GM21529 (cell line): ENCODE measurements around the gene LHX3.
"Not testable (repeated sequence)": the region's sequence is repeated elsewhere in the genome, so short reads cannot be mapped to it uniquely, and the experiment has no call there.

Experiments used
- ATAC-seq: cut with Tn5 transposase; IDR thresholded peaks from one replicate; pipeline ENCODE4 v1.9.1; 2021; ENCODE audit not compliant: unreplicated experiment

Gene LHX3

GRCh38 chr9:136156209-136157120 lies 48.5 kb downstream of the LHX3 start:
- ATAC-seq, result no peak

DNA sequence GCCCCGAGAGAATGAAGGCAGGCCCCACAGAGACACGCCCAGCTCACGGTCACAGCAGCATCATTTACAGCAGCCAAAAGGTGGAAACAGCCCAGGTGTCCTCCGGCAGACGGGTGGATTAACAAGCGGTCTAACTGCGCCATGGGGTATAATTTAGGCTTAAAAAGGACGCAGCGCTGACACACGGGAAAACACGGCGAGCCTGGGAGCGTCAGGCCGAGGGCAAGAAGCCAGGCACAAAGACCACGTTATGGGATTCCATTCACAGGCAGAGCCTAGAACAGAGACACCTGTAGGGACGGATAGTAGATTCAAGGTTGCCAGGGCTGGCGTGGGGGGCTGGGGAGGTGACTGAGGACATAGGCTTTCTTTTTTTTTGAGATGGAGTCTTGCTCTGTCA lies 49.4 kb downstream of the LHX3 start:
- ATAC-seq, result no peak

- no peak for ATAC-seq
These were observed 50.0 kb downstream of the LHX3 start for GRCh38 chr9:136154943-136155342.

GRCh38 chr9:136153381-136154065 lies 51.4 kb downstream of the LHX3 start:
- no peak for ATAC-seq

GRCh38 chr9:136152931-136153330 lies 52.0 kb downstream of the LHX3 start:
- no peak for ATAC-seq

DNA sequence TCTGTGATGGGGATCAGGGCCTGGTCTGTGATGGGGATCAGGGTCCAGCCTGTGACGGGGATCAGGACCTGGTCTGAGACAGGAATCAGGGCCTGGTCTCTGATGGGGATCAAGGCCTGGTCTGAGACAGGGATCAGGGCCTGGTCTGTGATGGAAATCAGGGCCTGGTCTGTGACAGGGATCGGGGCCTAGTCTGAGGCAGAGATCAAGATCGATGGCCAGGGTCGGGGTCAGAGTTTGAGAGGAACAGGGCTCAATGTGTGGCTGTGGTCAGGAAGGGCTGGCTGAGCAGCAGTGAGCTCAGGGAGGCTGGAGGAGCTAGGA lies 52.4 kb downstream of the LHX3 start:
- ATAC-seq, result no peak

DNA sequence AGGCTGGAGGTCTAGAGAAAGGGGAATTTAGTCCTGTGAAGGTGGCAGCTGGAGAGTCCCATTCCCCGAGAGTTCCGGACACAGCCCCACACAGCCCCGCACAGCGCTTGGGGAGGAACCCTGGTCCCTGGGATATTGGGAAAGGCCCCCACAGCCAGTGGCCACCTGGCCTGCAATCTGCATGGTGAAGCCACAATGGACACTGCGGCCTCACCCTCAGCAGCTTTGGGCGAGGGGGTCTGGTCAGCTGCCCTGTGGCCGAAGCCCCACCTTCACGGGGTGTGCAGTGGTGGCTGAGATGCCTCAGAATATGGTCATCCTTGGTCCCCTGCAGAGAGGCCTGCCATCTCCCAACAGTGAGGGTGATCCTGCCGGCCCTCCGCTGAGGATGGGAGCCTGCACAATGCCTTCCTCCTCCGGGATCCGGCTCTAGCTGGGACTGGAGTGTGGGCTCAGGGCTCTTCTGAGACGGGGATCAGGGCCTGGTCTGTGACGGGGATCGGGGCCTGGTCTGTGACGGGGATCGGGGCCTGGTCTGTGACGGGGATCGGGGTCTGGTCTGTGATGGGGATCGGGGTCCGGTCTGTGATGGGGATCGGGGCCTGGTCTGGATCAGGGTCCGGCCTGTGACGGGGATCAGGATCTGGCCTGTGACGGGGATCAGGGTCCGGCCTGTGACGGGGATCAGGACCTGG lies 52.9 kb downstream of the LHX3 start:
- no peak for ATAC-seq

- no peak for ATAC-seq
These were observed 53.6 kb downstream of the LHX3 start for GRCh38 chr9:136151214-136151804.

DNA sequence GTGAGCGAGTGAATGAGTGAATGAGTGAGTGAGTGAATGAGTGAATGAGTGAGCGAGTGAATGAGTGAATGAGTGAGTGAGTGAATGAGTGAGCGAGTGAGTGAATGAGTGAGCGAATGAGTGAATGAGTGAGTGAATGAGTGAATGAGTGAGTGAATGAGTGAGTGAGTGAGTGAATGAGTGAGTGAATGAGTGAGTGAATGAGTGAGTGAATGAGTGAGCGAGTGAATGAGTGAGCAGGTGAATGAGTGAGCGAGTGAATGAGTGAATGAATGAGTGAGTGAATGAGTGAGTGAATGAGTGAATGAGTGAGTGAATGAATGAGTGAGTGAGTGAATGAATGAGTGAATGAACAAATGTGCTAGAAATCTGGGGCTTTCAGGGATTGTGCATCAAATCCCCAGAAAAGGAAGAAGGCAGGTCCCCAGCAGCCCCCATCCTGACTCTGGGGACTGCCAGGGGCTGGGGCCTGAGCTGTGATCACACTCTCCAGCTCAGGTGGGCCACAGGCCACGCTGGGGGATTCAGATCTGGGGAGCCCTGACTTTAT lies 54.2 kb downstream of the LHX3 start:
- not testable (repeated sequence) for ATAC-seq

- no peak for ATAC-seq
These were observed 55.1 kb downstream of the LHX3 start for GRCh38 chr9:136149853-136150252.

DNA sequence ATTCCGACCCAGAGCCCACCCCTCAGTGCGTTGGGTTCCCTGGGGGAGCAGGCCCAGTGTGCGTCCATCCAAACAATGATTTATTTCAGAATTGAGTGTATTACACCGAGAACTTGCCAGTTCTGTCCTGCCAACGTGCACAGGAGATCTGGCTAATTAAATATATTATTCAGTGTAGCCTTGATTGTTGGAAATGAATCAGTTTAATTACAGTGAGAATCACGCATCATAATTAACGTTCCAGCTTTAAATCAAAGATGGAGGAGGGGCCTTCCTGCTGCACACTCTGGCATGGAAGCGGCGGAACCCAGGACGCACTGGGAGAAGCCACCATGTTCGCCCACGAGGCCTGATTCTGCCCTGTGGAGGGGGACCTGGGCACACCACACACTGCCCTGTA lies 55.6 kb downstream of the LHX3 start:
- ATAC-seq, result no peak

DNA sequence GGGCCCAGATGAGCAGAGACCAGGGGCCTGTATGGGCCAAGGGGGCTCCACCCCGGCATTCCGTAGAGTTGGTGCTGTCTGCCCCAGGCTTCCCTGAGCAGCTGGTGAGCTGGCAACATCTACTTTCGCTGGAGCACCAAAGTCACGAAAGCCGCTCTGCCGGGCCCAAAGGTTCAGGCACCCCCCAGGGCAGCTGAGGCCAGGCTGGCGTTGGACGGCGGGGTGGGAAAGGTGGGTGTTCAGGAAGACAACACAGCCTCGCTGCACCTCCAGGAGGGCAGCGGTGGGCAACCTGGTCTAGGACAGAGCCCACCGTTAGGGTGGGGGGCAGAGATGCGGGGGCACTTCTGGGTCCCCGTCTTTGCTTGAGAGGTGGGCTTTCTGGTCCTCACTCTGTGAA lies 56.2 kb downstream of the LHX3 start:
- no peak for ATAC-seq

DNA sequence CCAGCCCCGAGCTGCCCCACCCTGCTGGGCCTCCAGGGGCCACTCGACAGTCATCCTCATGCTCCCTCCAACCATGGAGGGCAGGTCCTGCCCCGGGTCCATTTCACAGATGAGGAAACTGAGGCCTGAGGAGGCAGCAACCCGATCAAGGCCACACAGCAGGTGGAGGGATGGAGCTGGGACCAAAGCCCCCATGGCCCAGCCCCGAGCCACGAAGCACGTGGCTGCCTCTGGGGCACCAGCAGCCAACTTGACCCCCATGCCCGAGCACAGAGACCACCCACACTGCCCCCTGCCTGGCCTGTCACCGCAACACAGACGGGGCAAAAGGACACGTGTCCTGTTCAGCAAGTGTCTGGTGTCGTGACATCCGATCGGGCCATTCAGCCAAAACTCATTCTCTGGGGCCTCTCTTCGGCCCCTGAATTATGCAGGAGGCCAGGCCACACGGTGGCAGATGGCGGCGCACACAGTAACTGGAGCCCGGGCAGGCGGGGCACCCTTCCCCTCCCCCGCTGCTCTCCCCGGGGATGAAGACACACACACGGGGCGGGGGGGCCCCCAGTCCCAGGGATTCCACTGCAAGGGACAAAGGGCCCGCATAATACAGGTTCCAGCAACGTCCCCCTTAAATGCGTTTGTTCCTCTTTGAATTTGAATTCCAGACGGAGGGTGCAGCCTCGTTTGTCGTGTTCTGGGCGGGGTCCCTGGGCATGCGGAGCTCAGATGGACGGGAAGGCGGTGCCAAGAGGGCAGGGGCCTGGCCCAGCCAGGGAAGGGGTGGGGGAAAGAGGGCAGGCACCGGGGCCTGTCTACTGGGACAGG lies 56.8 kb downstream of the LHX3 start:
- ATAC-seq, result no peak

GRCh38 chr9:136147038-136147889 lies 57.7 kb downstream of the LHX3 start:
- ATAC-seq, result no peak
